ENCODE data around the gene RBM44. TPM values are rescaled to one million over a fixed set of nuclear protein-coding genes. Genes with fewer than 3 reads are reported as not detected.

The RBM44 gene

GRCh38 chr2:237884681-237885080, 86.1 kb downstream of the RBM44 start:
- Histone ChIP-seq H3K4me1 (ENCODE audit: control insufficient read depth, insufficient read depth, low read length) (peaks cover 33% of the 10 kb centered on the region), H3K4me3 (ENCODE audit: low read length) (no peak overlapping the region), H3K9ac (ENCODE audit: low read depth, low read length) (no peak overlapping the region), H3K4me2 (ENCODE audit: low read length) (no peak overlapping the region), H3K27me3 (ENCODE audit: control insufficient read depth, insufficient read depth, low read length) (no peaks in the 10 kb centered on the region), H3K9me3 (replicated peaks; ENCODE audit: low read length) (no peaks in the 10 kb centered on the region), H3K36me3 (ENCODE audit: insufficient read depth, low read length) (peaks cover 5% of the 10 kb centered on the region)

DNA sequence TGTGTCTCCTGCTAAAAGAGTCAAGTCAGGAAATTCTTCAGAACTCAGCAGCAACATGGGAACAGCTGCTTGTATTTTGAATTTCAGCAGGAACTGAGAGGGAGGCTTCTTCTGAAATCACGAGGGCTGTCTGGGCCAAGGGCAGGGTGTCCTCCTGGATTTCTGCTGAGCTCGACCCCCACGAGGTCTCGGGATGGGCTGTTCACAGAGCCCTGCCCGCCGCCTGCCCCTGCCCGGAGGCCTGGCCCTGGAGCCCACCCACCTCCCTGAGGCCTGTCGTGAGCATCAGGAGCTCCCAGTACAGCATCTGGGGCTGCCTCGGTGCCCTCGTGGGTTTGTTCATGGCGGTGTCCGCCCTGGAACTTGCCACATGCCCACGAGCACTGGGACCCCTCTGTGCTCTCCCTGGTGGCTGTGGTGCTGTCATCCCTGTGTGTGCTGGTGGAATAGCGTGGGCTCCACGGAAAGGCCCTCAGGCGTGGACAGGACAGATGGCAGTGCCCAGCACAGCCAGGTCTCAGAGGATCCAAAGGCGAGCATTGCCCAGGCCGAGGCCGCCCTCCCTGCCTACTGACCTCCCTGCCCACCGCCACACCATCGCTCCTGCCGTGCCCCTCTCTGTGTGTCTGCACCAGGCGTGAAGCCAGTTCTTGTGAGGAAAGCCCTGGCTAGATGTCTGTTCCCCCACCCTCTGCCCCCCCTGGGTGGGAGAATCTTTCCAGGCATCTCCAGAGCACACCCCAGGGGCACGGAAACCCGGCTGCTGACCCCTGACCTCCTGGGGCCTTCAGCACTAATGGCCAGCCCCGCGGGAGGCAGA, 86.7 kb downstream of the RBM44 start:
- Histone ChIP-seq H3K4me2 (ENCODE audit: low read length) (no peak overlapping the region), H3K4me1 (ENCODE audit: control insufficient read depth, insufficient read depth, low read length) (peaks cover 33% of the 10 kb centered on the region), H3K9me3 (replicated peaks; ENCODE audit: low read length) (no peaks in the 10 kb centered on the region), H3K4me3 (ENCODE audit: low read length) (no peak overlapping the region), H3K27me3 (ENCODE audit: control insufficient read depth, insufficient read depth, low read length) (no peaks in the 10 kb centered on the region), H3K36me3 (ENCODE audit: insufficient read depth, low read length) (peaks cover 4% of the 10 kb centered on the region), H3K9ac (ENCODE audit: low read depth, low read length) (no peak overlapping the region)

DNA sequence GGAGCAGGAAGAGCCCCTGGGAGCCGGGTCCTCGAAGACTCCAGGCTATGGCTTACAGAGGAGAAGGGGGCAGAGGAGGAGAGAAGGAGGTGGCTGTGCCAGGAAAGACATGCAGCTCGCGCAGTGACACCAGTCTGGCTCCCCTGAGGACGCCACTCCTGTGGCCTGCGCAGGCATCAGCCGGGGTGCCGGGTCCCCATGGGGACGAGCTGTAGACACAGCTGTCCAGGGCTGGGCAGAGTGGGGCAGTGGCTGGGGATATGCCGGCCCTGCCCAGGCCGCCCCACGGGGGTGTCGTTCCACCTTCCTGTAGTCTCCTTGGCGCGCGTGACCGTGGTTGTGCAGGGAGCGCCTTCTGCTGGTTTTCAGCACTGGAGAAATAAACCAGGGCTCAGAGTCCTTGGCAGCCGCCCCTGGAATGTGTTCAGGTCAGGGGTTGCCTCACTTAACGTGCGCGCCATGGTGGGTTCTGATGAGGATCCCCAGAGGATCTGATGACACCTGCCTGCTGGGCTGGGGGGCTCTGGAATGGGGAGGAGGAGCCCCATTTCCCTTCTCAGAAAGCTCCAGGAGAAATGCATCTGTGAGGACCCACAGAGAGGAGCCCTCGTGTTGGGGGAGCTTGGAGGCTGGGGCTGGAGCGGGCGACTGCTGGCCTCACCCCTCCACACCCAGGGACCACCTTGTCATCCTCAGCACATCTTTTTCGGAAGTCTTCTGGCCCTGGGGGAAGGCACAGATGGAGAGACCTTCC, 87.5 kb downstream of the RBM44 start:
- Histone ChIP-seq H3K9ac (ENCODE audit: low read depth, low read length) (no peak overlapping the region), H3K4me2 (ENCODE audit: low read length) (no peak overlapping the region), H3K9me3 (replicated peaks; ENCODE audit: low read length) (no peaks in the 10 kb centered on the region), H3K4me3 (ENCODE audit: low read length) (no peak overlapping the region), H3K4me1 (ENCODE audit: control insufficient read depth, insufficient read depth, low read length) (peaks cover 33% of the 10 kb centered on the region), H3K36me3 (ENCODE audit: insufficient read depth, low read length) (no peaks in the 10 kb centered on the region), H3K27me3 (ENCODE audit: control insufficient read depth, insufficient read depth, low read length) (no peaks in the 10 kb centered on the region)

DNA sequence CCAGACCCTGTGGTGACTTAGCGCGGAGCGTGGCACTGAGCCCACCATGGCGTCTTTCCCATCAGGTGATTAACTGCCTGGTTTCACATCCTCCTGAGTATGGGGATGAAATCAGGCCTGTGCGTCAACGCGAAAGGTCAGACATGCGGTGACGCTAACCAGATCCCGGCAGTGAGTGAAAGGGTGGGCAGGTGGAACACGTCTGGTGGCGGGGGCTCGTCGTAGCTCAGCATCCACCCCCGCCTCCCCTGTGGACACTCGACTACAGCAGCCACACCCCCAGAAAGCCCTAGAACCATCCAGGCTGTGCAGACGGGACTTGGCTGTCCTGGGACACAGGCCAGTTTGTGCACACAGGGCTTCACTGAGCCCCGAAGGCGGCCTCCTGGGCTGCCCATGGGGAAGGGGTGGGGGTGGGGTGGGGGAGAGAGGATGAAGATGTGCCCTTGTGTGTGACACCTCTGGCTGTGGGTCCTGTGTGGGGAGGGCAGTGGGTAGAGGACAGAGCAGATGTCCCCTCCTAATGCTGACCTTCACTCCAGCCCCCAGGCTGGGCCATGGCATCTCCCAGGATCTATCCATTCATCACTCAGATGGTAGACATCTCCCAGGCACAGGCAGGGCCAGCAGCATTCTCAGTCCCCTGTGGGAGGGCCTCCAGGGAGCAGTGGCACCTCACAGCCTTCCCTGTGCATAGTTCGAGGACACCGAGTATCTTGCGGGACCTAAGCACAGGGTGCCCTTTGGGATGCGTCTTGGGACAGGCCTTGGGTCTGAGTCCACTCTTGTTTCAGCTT, 88.3 kb downstream of the RBM44 start:
- Histone ChIP-seq H3K9ac (ENCODE audit: low read depth, low read length) (no peak overlapping the region), H3K4me3 (ENCODE audit: low read length) (no peak overlapping the region), H3K9me3 (replicated peaks; ENCODE audit: low read length) (no peaks in the 10 kb centered on the region), H3K4me1 (ENCODE audit: control insufficient read depth, insufficient read depth, low read length) (peaks cover 33% of the 10 kb centered on the region), H3K27me3 (ENCODE audit: control insufficient read depth, insufficient read depth, low read length) (no peaks in the 10 kb centered on the region), H3K4me2 (ENCODE audit: low read length) (no peak overlapping the region), H3K36me3 (ENCODE audit: insufficient read depth, low read length) (no peaks in the 10 kb centered on the region)

GRCh38 chr2:237888389-237888788, 89.8 kb downstream of the RBM44 start:
- H3K36me3 ChIP-seq (ENCODE audit: insufficient read depth, low read length): no peaks in the 10 kb centered on the region
- H3K9me3 ChIP-seq (replicated peaks; ENCODE audit: low read length): no peaks in the 10 kb centered on the region
- H3K9ac ChIP-seq (ENCODE audit: low read depth, low read length): peak overlapping the region; percentile 57
- H3K4me3 ChIP-seq (ENCODE audit: low read length): no peak overlapping the region
- peak overlapping the region; percentile 35 for H3K4me2 ChIP-seq (ENCODE audit: low read length)
- H3K4me1 ChIP-seq (ENCODE audit: control insufficient read depth, insufficient read depth, low read length): peaks cover 33% of the 10 kb centered on the region
- H3K27me3 ChIP-seq (ENCODE audit: control insufficient read depth, insufficient read depth, low read length): no peaks in the 10 kb centered on the region

- Histone ChIP-seq H3K4me3 (ENCODE audit: low read length) (no peak overlapping the region), H3K36me3 (ENCODE audit: insufficient read depth, low read length) (no peaks in the 10 kb centered on the region), H3K4me1 (ENCODE audit: control insufficient read depth, insufficient read depth, low read length) (peaks cover 33% of the 10 kb centered on the region)
These were observed 90.4 kb downstream of the RBM44 start for GRCh38 chr2:237889016-237889415.

DNA sequence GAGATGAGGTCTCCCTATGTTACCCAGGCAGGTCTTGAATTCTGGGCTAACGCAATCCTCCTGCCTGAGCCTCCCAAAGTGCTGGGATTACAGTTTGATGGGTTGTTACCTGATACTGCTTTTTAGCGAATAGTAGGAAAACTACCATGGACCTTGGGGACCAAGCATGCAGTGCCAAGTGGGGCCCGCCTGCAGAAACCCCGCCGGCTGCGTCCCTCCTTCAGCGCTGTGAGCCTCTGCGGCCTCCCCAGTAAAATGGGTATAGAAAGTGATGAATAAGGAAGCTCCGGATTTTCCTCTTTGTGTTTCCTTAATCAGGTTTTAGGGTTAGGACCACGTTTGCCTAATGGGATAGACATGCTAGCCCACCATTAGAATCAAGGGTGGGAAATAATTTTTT, 91.2 kb downstream of the RBM44 start:
- H3K9me3 ChIP-seq (replicated peaks; ENCODE audit: low read length): no peaks in the 10 kb centered on the region
- H3K36me3 ChIP-seq (ENCODE audit: insufficient read depth, low read length): no peaks in the 10 kb centered on the region
- no peak overlapping the region for H3K4me3 ChIP-seq (ENCODE audit: low read length)
- no peak overlapping the region for H3K9ac ChIP-seq (ENCODE audit: low read depth, low read length)
- H3K27me3 ChIP-seq (ENCODE audit: control insufficient read depth, insufficient read depth, low read length): no peaks in the 10 kb centered on the region
- no peak overlapping the region for H3K4me2 ChIP-seq (ENCODE audit: low read length)
- peaks cover 33% of the 10 kb centered on the region for H3K4me1 ChIP-seq (ENCODE audit: control insufficient read depth, insufficient read depth, low read length)

More at GRCh38 chr2:237889016-237889415, 90.4 kb downstream of the RBM44 start:
- Histone ChIP-seq H3K9me3 (replicated peaks; ENCODE audit: low read length) (no peaks in the 10 kb centered on the region), H3K27me3 (ENCODE audit: control insufficient read depth, insufficient read depth, low read length) (no peaks in the 10 kb centered on the region), H3K9ac (ENCODE audit: low read depth, low read length) (peak overlapping the region; percentile 3), H3K4me2 (ENCODE audit: low read length) (no peak overlapping the region)

Small RNAs within 50 kb of the gene (small RNA-seq; reads per million reads assigned to genes)
- not detected for gene RF00157
